Ishikawa (cell line): ENCODE data around the gene FSCN2.

Source experiments
- CEBPB ChIP-seq: IDR thresholded peaks from 2 replicates; pipeline ENCODE4 v1.6.1; 2012
- CREB1 ChIP-seq: IDR thresholded peaks from 2 replicates; pipeline ENCODE4 v1.6.1; 2012; ENCODE audit warnings: low read depth
- EGR1 ChIP-seq: IDR thresholded peaks from 2 replicates; pipeline ENCODE4 v1.6.1; 2012
- NFIC ChIP-seq: IDR thresholded peaks from 2 replicates; pipeline ENCODE4 v1.6.1; 2012
- RAD21 ChIP-seq: IDR thresholded peaks from 2 replicates; pipeline ENCODE4 v1.6.1; 2012; ENCODE audit warnings: low read depth
- TAF1 ChIP-seq: IDR thresholded peaks from 2 replicates; pipeline ENCODE4 v1.6.1; 2012; ENCODE audit warnings: low read depth, mild to moderate bottlenecking
- TEAD4 ChIP-seq: IDR thresholded peaks from 2 replicates; pipeline ENCODE4 v1.6.1; 2012
- USF1 ChIP-seq: IDR thresholded peaks from 2 replicates; pipeline ENCODE4 v1.6.1; 2012
- YY1 ChIP-seq: IDR thresholded peaks from 2 replicates; pipeline ENCODE4 v1.6.1; 2012; ENCODE audit warnings: low read depth
- TF ChIP-seq, protein P1 (sequence below): IDR thresholded peaks from 2 replicates; pipeline ENCODE4 v1.6.1; 2012; ENCODE audit warnings: low read depth, mild to moderate bottlenecking
- TF ChIP-seq, protein P2 (sequence below): IDR thresholded peaks from 2 replicates; pipeline ENCODE4 v1.6.1; 2012

Gene FSCN2

GRCh38 chr17:81544281-81544974 is 16.3 kb downstream of the FSCN2 start:
- TF ChIP-seq CREB1, result no peak
- TF ChIP-seq TEAD4, result no peak

DNA sequence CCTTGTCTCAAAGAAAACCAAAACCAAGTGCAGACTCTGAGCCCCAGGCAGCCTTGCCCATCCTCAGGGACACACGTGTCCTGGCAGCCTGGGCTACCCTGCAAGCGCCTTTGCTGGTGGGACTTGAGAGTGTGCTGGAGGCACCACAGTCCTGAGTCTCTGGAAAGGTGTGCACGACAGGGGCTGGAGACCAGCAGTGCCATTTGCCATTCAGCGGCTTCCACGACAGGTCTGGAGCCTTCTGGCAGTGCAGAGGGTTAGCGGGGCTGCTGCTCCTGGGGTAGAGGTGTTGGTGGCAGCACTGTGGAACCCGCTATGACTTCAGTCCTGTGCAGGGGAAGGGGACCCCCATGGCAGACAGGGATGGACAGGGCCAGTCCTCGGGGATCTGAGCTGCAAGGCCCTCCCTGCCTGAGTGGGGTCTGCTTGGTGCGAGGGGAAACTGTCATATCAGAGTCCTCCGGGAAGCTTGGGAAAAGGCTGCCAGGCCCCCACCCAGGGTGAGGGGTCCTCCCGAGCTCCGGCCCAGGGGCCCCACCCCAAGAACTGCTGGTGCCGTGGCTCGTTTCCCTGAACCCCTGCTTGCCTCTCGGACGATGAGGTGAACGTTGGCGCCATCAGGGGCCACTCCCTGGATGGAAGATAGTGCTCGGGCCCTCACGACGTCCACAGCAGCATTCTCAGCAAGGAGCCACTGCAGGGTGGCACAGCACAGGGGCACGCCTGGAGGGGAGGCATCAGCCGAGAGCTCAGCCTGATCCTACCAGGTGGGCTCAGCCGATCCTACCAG is 17.2 kb downstream of the FSCN2 start:
- TF ChIP-seq YY1 (no peak), TAF1 (no peak), TEAD4 (no peak), NFIC (no peak), CREB1 (no peak), RAD21 (no peak), USF1 (no peak)
- TF ChIP-seq, protein P1, sequence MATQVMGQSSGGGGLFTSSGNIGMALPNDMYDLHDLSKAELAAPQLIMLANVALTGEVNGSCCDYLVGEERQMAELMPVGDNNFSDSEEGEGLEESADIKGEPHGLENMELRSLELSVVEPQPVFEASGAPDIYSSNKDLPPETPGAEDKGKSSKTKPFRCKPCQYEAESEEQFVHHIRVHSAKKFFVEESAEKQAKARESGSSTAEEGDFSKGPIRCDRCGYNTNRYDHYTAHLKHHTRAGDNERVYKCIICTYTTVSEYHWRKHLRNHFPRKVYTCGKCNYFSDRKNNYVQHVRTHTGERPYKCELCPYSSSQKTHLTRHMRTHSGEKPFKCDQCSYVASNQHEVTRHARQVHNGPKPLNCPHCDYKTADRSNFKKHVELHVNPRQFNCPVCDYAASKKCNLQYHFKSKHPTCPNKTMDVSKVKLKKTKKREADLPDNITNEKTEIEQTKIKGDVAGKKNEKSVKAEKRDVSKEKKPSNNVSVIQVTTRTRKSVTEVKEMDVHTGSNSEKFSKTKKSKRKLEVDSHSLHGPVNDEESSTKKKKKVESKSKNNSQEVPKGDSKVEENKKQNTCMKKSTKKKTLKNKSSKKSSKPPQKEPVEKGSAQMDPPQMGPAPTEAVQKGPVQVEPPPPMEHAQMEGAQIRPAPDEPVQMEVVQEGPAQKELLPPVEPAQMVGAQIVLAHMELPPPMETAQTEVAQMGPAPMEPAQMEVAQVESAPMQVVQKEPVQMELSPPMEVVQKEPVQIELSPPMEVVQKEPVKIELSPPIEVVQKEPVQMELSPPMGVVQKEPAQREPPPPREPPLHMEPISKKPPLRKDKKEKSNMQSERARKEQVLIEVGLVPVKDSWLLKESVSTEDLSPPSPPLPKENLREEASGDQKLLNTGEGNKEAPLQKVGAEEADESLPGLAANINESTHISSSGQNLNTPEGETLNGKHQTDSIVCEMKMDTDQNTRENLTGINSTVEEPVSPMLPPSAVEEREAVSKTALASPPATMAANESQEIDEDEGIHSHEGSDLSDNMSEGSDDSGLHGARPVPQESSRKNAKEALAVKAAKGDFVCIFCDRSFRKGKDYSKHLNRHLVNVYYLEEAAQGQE, result no peak
- TF ChIP-seq, protein P2, sequence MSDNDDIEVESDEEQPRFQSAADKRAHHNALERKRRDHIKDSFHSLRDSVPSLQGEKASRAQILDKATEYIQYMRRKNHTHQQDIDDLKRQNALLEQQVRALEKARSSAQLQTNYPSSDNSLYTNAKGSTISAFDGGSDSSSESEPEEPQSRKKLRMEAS, result no peak

DNA sequence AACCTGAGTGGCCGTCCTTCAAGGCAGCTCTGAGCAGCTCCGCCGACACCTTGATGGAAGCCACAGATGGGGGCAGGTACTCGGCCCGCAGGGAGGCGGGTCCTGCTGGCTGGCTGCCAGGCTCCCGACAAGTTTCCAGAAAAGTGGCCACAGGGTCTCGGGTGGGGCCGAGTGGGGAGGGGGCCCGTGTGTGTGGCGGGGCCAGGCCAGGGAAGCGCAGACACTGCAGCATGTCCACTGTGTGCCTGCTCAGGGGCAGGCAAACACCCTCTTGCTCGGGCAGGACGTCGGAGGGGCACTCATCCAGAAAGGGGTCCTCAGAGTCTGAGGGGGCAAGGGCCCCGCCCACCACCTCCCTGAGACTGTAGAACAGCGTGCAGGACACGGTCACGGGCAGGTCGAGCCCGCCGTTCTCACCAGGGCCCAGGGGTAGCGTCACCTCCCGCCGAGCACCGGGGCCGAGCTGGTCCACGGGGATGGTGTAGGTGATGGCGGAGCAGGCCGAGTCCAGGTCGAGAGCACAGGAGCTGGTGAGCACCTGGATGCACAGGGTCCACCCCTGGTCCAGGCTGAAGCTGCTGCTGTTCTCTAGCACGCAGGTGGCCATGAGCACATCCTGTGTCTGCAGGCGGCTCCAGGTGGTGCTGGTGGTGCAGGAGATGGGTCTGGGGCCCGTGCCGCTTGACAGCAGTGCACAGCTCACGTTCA is 18.9 kb downstream of the FSCN2 start:
- no peak for TF ChIP-seq RAD21
- TF ChIP-seq TAF1, result no peak

DNA sequence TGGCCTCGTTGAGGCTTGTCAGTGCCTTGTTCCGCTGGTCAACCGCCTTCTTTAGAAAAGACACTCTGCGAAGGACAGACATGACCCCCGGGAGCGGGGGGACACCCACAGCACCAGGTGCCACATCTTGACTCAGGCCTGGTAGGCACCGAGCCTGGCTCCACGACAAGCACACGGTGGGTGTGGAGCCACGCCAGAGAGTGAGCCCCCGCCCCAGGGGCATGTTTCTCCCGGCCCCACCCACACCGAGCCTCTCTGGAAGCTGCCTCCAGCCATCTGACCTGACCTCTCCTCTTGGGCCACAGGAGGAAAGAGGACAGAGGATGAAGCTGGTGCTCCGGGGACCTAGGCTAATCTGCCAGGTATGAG is 19.4 kb downstream of the FSCN2 start:
- TF ChIP-seq YY1 (no peak), NFIC (no peak), RAD21 (no peak), CEBPB (no peak), CREB1 (no peak), TAF1 (no peak)
- TF ChIP-seq, protein P2, result no peak
- TF ChIP-seq, protein P1, result no peak

GRCh38 chr17:81549031-81549557 is 20.9 kb downstream of the FSCN2 start:
- TF ChIP-seq EGR1, result no peak
- TF ChIP-seq YY1, result no peak
- TF ChIP-seq, protein P1, result no peak
- no peak for TF ChIP-seq TEAD4
- no peak for TF ChIP-seq TAF1
- TF ChIP-seq, protein P2, result no peak
- no peak for TF ChIP-seq CEBPB
- TF ChIP-seq NFIC, result no peak
